ENCODE results near the gene GALNTL6.

DNA sequence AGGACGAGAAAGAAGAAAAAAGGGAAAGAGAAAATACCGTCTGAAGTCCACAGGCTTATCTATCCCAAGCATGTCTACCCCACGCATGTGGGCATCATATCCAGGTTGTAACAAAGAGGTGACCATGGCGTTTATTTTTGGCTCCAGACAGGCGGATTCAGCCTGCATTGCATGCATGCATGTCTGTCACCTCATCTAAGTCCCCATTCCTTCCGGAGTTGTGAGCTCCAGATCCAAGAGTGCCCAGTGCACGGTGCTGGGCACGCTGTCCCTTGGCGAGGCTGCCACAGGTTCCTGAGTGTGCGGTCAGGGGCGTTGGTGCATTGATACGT is 905 bp upstream of the GALNTL6 start:
- TF ChIP-seq POLR2A (IDR thresholded peaks at IDR 0.05) (no peak), POLR2AphosphoS5 (IDR thresholded peaks at IDR 0.05) (no peak)
- TF ChIP-seq, protein P1, sequence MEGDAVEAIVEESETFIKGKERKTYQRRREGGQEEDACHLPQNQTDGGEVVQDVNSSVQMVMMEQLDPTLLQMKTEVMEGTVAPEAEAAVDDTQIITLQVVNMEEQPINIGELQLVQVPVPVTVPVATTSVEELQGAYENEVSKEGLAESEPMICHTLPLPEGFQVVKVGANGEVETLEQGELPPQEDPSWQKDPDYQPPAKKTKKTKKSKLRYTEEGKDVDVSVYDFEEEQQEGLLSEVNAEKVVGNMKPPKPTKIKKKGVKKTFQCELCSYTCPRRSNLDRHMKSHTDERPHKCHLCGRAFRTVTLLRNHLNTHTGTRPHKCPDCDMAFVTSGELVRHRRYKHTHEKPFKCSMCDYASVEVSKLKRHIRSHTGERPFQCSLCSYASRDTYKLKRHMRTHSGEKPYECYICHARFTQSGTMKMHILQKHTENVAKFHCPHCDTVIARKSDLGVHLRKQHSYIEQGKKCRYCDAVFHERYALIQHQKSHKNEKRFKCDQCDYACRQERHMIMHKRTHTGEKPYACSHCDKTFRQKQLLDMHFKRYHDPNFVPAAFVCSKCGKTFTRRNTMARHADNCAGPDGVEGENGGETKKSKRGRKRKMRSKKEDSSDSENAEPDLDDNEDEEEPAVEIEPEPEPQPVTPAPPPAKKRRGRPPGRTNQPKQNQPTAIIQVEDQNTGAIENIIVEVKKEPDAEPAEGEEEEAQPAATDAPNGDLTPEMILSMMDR (IDR thresholded peaks at IDR 0.05) = no peak
